Right atrium auricular region (tissue), 2 donors: ENCODE results near the gene ELOB. TPM values are rescaled to one million over a fixed set of nuclear protein-coding genes. Genes with fewer than 3 reads are reported as not detected.

ENCODE experiments used
- DNase-seq: peaks from one replicate; pipeline ENCODE4 v3.0.0-alpha.2; 2019; ENCODE audit warnings: low spot score
- H3K27ac ChIP-seq, 2 donors: fragments of 200-600 bp; sonication (generic); 1 replicate in 1 of 2; 2 replicates in 1 of 2; pipeline ENCODE4 v1.5.1; 2016 to 2019
- H3K27me3 ChIP-seq, 2 donors: fragments of 200-600 bp; sonication (generic); one replicate each; pipeline versions ENCODE4 v1.5.1 to v1.6.0; 2017 to 2019
- H3K36me3 ChIP-seq: fragments of 200-600 bp; sonication (generic); one replicate; pipeline ENCODE4 v1.5.1; 2016
- H3K4me1 ChIP-seq, 2 donors: fragments of 200-600 bp; sonication (generic); one replicate each; pipeline versions ENCODE4 v1.5.1 to v1.6.0; 2017 to 2019
- H3K4me3 ChIP-seq, 2 donors: fragments of 200-600 bp; sonication (generic); 1 replicate in 1 of 2; 2 replicates in 1 of 2; pipeline ENCODE4 v1.5.1; 2017 to 2019; ENCODE audit warnings: mild to moderate bottlenecking in 1 of 2, moderate library complexity in 1 of 2
- H3K9me3 ChIP-seq, 2 donors: fragments of 200-600 bp; sonication (generic); one replicate each; pipeline ENCODE4 v1.5.1; 2019
- CTCF ChIP-seq, 2 donors: fragments of 200-600 bp; sonication (generic); IDR thresholded peaks; one replicate each; pipeline ENCODE4 v1.5.1; 2019; ENCODE audit warnings: antibody characterized with exemption in 2 of 2
- total RNA-seq, 2 donors: library from RNA; depleted of rRNA; stranded (reverse); fragments of >200 nt; gene quantifications; one replicate each; pipeline ENCODE4 v1.1.0, GENCODE V29; 2016

The ELOB gene
- total RNA-seq, 2 donors from 2014 or later = 408 to 856 TPM

GRCh38 chr16:2818272-2818876 is 41.3 kb upstream of the ELOB start:
- no peaks in the 10 kb centered on the region for H3K36me3 ChIP-seq
- H3K27me3 ChIP-seq = peaks cover 0 to 5% of the 10 kb centered on the region in 2 donors
- DNase-seq = no peak

GRCh38 chr16:2817340-2818271 is 40.5 kb upstream of the ELOB start:
- DNase-seq = no peak
- H3K9me3 ChIP-seq = no peaks in the 10 kb centered on the region
- TF ChIP-seq CTCF (IDR thresholded peaks at IDR 0.05) = no peak
- no peak overlapping the region for H3K27ac ChIP-seq
- H3K4me1 ChIP-seq = no peaks in the 10 kb centered on the region
- no peak overlapping the region for H3K4me3 ChIP-seq
- H3K27me3 ChIP-seq = peaks cover 0 to 5% of the 10 kb centered on the region in 2 donors
- H3K36me3 ChIP-seq = no peaks in the 10 kb centered on the region

More at GRCh38 chr16:2818272-2818876, 41.3 kb upstream of the ELOB start:
- no peak for TF ChIP-seq CTCF (IDR thresholded peaks at IDR 0.05)
- H3K4me3 ChIP-seq = no peak overlapping the region
- H3K27ac ChIP-seq = no peak overlapping the region
- no peaks in the 10 kb centered on the region for H3K9me3 ChIP-seq
- H3K4me1 ChIP-seq = no peaks in the 10 kb centered on the region

GRCh38 chr16:2816751-2817339 is 39.8 kb upstream of the ELOB start, which contains the start of gene PRSS21:
Gene PRSS21, plus strand, starts transcription at chr16:2817237. Its CDS starts 32 bp downstream, at chr16:2817269.
- TF ChIP-seq CTCF (IDR thresholded peaks at IDR 0.05) = no peak
- Histone ChIP-seq H3K36me3 (no peaks in the 10 kb centered on the region), H3K27me3 (peaks cover 0 to 5% of the 10 kb centered on the region in 2 donors), H3K9me3 (no peaks in the 10 kb centered on the region), H3K4me3 (no peak within 1 kb of the TSS), H3K27ac (no peak within 1 kb of the TSS), H3K4me1 (no peaks in the 10 kb centered on the region)
- no peak for DNase-seq

- Histone ChIP-seq H3K4me1 (no peaks in the 10 kb centered on the region), H3K4me3 (no peak overlapping the region), H3K36me3 (no peaks in the 10 kb centered on the region), H3K9me3 (no peaks in the 10 kb centered on the region), H3K27ac (no peak overlapping the region), H3K27me3 (peaks cover 0 to 5% of the 10 kb centered on the region in 2 donors)
- no peak for TF ChIP-seq CTCF (IDR thresholded peaks at IDR 0.05)
- no peak for DNase-seq
These were observed 38.3 kb upstream of the ELOB start for GRCh38 chr16:2815299-2815771.

GRCh38 chr16:2814551-2815298 is 37.6 kb upstream of the ELOB start:
- no peak for TF ChIP-seq CTCF (IDR thresholded peaks at IDR 0.05)
- Histone ChIP-seq H3K9me3 (no peaks in the 10 kb centered on the region), H3K4me1 (no peaks in the 10 kb centered on the region), H3K36me3 (no peaks in the 10 kb centered on the region), H3K27me3 (peaks cover 0 to 5% of the 10 kb centered on the region in 2 donors), H3K27ac (no peak overlapping the region), H3K4me3 (no peak overlapping the region)
- DNase-seq = no peak
